Upper lobe of right lung (tissue), 1 donor: ENCODE measurements around the gene TWIST2. TPM values are rescaled to one million over a fixed set of nuclear protein-coding genes. Genes with fewer than 3 reads are reported as not detected.

Experiments used
- ATAC-seq: fragments of 200-7000 bp; cut with Tn5 transposase; one replicate; pipeline ENCODE4 v1.9.1; 2020; ENCODE audit warnings: mild to moderate bottlenecking, moderate library complexity
- DNase-seq: peaks from one replicate; pipeline ENCODE4 v3.0.0-alpha.2; 2020
- H3K27ac ChIP-seq: fragments of 200-600 bp; one replicate; pipeline ENCODE4 v1.8.0; 2022
- H3K27me3 ChIP-seq: fragments of 200-600 bp; one replicate; pipeline ENCODE4 v1.8.0; 2022; ENCODE audit warnings: mild to moderate bottlenecking
- H3K36me3 ChIP-seq: fragments of 200-600 bp; one replicate; pipeline ENCODE4 v1.8.0; 2022
- H3K4me1 ChIP-seq: fragments of 200-600 bp; one replicate; pipeline ENCODE4 v1.8.0; 2022
- H3K4me3 ChIP-seq: fragments of 200-600 bp; one replicate; pipeline ENCODE4 v1.8.0; 2022; ENCODE audit warnings: mild to moderate bottlenecking
- H3K9me3 ChIP-seq: fragments of 200-600 bp; one replicate; pipeline ENCODE4 v1.8.0; 2022
- CTCF ChIP-seq: fragments of 200-600 bp; IDR thresholded peaks from one replicate; pipeline ENCODE4 v1.8.0; 2022; ENCODE audit warnings: antibody characterized with exemption
- intact Hi-C: fragments of 100-400 bp; cut with DNase I; formaldehyde crosslinking; loops from one replicate; pipeline ENCODE4 v1.11.0; 2022
- total RNA-seq: library from RNA; stranded (reverse); fragmentation: NEBNext Ultra II Directional; extraction: Animal tissue kit (Norgen Biotek cat#: 25700); gene quantifications from one replicate; pipeline ENCODE4 v1.2.1, GENCODE V29; 2021
- donor health status: DM: no; HTN: yes; CAD: no; lungs with severe emphysema.

The TWIST2 gene
- total RNA-seq, 1 donor from 2014 or later = 12.2 TPM

GRCh38 chr2:238899386-238899785 is 51.5 kb downstream of the TWIST2 start:
- Histone ChIP-seq H3K27me3 (no peaks in the 10 kb centered on the region), H3K27ac (no peak overlapping the region), H3K4me1 (no peaks in the 10 kb centered on the region), H3K36me3 (no peaks in the 10 kb centered on the region), H3K4me3 (no peak overlapping the region), H3K9me3 (no peaks in the 10 kb centered on the region)
- DNase-seq (no peak), ATAC-seq (no peak)
- TF ChIP-seq CTCF = no peak
- intact Hi-C loops = no loop called here

- Histone ChIP-seq H3K27ac (no peak overlapping the region), H3K4me3 (no peak overlapping the region), H3K27me3 (no peaks in the 10 kb centered on the region), H3K36me3 (no peaks in the 10 kb centered on the region), H3K4me1 (no peaks in the 10 kb centered on the region), H3K9me3 (no peaks in the 10 kb centered on the region)
- no peak for TF ChIP-seq CTCF
- intact Hi-C loops = no loop called here
- ATAC-seq = no peak
- DNase-seq = no peak
Observed at GRCh38 chr2:238900511-238900910, 52.6 kb downstream of the TWIST2 start.

GRCh38 chr2:238901461-238902057 is 53.7 kb downstream of the TWIST2 start:
- Histone ChIP-seq H3K9me3 (no peaks in the 10 kb centered on the region), H3K36me3 (no peaks in the 10 kb centered on the region), H3K27ac (no peak overlapping the region), H3K4me1 (no peaks in the 10 kb centered on the region), H3K4me3 (no peak overlapping the region), H3K27me3 (no peaks in the 10 kb centered on the region)
- ATAC-seq (no peak), DNase-seq (no peak)
- TF ChIP-seq CTCF = no peak
- intact Hi-C loops = no loop called here

GRCh38 chr2:238902285-238902684 is 54.4 kb downstream of the TWIST2 start:
- H3K27me3 ChIP-seq = no peaks in the 10 kb centered on the region
- H3K27ac ChIP-seq = no peak overlapping the region
- H3K4me3 ChIP-seq = no peak overlapping the region
- no peaks in the 10 kb centered on the region for H3K36me3 ChIP-seq
- intact Hi-C loops = no loop called here
- no peaks in the 10 kb centered on the region for H3K4me1 ChIP-seq
- ATAC-seq (no peak), DNase-seq (no peak)
- TF ChIP-seq CTCF = no peak
- H3K9me3 ChIP-seq = no peaks in the 10 kb centered on the region

GRCh38 chr2:238903141-238903540 is 55.3 kb downstream of the TWIST2 start:
- H3K4me1 ChIP-seq = no peaks in the 10 kb centered on the region
- no peak for TF ChIP-seq CTCF
- no peaks in the 10 kb centered on the region for H3K9me3 ChIP-seq
- H3K27me3 ChIP-seq = no peaks in the 10 kb centered on the region
- DNase-seq (no peak), ATAC-seq (no peak)
- H3K27ac ChIP-seq = no peak overlapping the region
- intact Hi-C loops = no loop called here
- no peaks in the 10 kb centered on the region for H3K36me3 ChIP-seq
- H3K4me3 ChIP-seq = no peak overlapping the region

GRCh38 chr2:238904177-238904576 is 56.3 kb downstream of the TWIST2 start:
- Histone ChIP-seq H3K4me1 (no peaks in the 10 kb centered on the region), H3K27ac (no peak overlapping the region), H3K27me3 (no peaks in the 10 kb centered on the region), H3K4me3 (no peak overlapping the region), H3K9me3 (no peaks in the 10 kb centered on the region), H3K36me3 (no peaks in the 10 kb centered on the region)
- DNase-seq (no peak), ATAC-seq (no peak)
- intact Hi-C loops = no loop called here
- no peak for TF ChIP-seq CTCF
